HepG2 (cell line): ENCODE data around the gene STX4. TPM values are rescaled to one million over a fixed set of nuclear protein-coding genes. Genes with fewer than 3 reads are reported as not detected.

Source experiments
- DR1 ChIP-seq: sonication (generic); formaldehyde crosslinking; IDR thresholded peaks from 2 replicates; pipeline ENCODE4 v1.8.0; 2021; ENCODE audit warnings: mild to moderate bottlenecking, missing genetic modification reagents, inconsistent platforms
- ETV5 ChIP-seq: IDR thresholded peaks from 2 replicates; pipeline ENCODE4 v1.6.1; 2018; ENCODE audit warnings: missing biosample characterization, missing genetic modification reagents, inconsistent platforms, borderline replicate concordance
- FOXA1 ChIP-seq, 2 experiments: fragments of 450-650 bp in 1 of 2; sonication (generic) in 1 of 2; formaldehyde crosslinking in 1 of 2; IDR thresholded peaks; 2 replicates each; pipeline versions ENCODE4 v1.4.0 to v1.6.1; 2016 to 2020; ENCODE audit warnings: missing genetic modification reagents in 1 of 2
- HMG20A ChIP-seq: IDR thresholded peaks from 2 replicates; pipeline ENCODE4 v1.6.1; 2016; ENCODE audit warnings: borderline replicate concordance
- ISL2 ChIP-seq: sonication (generic); formaldehyde crosslinking; IDR thresholded peaks from 2 replicates; pipeline ENCODE4 v1.5.0; 2020; ENCODE audit warnings: missing genetic modification reagents
- LCORL ChIP-seq, 2 experiments: fragments of 450-650 bp in 1 of 2; sonication (generic) in 1 of 2; formaldehyde crosslinking in 1 of 2; IDR thresholded peaks; 2 replicates each; pipeline versions ENCODE4 v1.5.0 to v1.6.1; 2017 to 2020; ENCODE audit warnings: antibody characterized with exemption in 1 of 2, missing genetic modification reagents in 1 of 2
- PHF21A ChIP-seq: sonication (generic); formaldehyde crosslinking; IDR thresholded peaks from 2 replicates; pipeline ENCODE4 v1.5.0; 2020; ENCODE audit warnings: mild to moderate bottlenecking, missing genetic modification reagents
- RARA ChIP-seq: IDR thresholded peaks from 2 replicates; pipeline ENCODE4 v1.6.1; 2016; ENCODE audit warnings: missing genetic modification reagents, missing compliant biosample characterization
- REL ChIP-seq: sonication (generic); formaldehyde crosslinking; conservative IDR thresholded peaks from 2 replicates; pipeline ENCODE4 v1.8.0; 2022; ENCODE audit warnings: mild to moderate bottlenecking, missing genetic modification reagents, moderate library complexity
- TMF1 ChIP-seq: sonication (generic); formaldehyde crosslinking; IDR thresholded peaks from 2 replicates; pipeline ENCODE4 v1.8.1; 2022; ENCODE audit warnings: low read depth, missing genetic modification reagents
- XBP1 ChIP-seq: sonication (generic); formaldehyde crosslinking; IDR thresholded peaks from 2 replicates; pipeline ENCODE4 v1.5.0; 2020; ENCODE audit warnings: missing genetic modification reagents
- ZBTB1 ChIP-seq: sonication (generic); formaldehyde crosslinking; IDR thresholded peaks from 2 replicates; pipeline ENCODE4 v1.4.0; 2020; ENCODE audit warnings: missing genetic modification reagents, borderline replicate concordance
- ZBTB21 ChIP-seq: sonication (generic); formaldehyde crosslinking; IDR thresholded peaks from 2 replicates; pipeline ENCODE4 v1.4.0; 2020; ENCODE audit warnings: missing genetic modification reagents
- ZFP37 ChIP-seq: sonication (generic); formaldehyde crosslinking; IDR thresholded peaks from 2 replicates; pipeline ENCODE4 v1.4.0; 2020; ENCODE audit warnings: missing genetic modification reagents, borderline replicate concordance
- ZKSCAN8 ChIP-seq: IDR thresholded peaks from 2 replicates; pipeline ENCODE4 v1.6.1; 2016; ENCODE audit warnings: borderline replicate concordance, missing genetic modification reagents, missing compliant biosample characterization
- ZNF143 ChIP-seq: sonication (generic); formaldehyde crosslinking; IDR thresholded peaks from 2 replicates; pipeline ENCODE4 v1.4.0; 2020; ENCODE audit warnings: missing genetic modification reagents
- ZNF430 ChIP-seq: sonication (generic); formaldehyde crosslinking; IDR thresholded peaks from 2 replicates; pipeline ENCODE4 v1.9.0; 2021; ENCODE audit warnings: mild to moderate bottlenecking, missing genetic modification reagents
- ZNF550 ChIP-seq: sonication (generic); formaldehyde crosslinking; IDR thresholded peaks from 2 replicates; pipeline ENCODE4 v1.4.0; 2020; ENCODE audit warnings: mild to moderate bottlenecking, missing genetic modification reagents, borderline replicate concordance
- ZNF761 ChIP-seq: sonication (generic); formaldehyde crosslinking; conservative IDR thresholded peaks from 2 replicates; pipeline ENCODE4 v1.4.0; 2020; ENCODE audit warnings: mild to moderate bottlenecking, missing genetic modification reagents
- polyA plus RNA-seq, 8 experiments: library from polyadenylated mRNA; depleted of rRNA in 3 of 8; stranded (reverse) in 7 of 8; unstranded in 1 of 8; fragments of >200 nt; fragmentation: Illumina TruSeq in 4 of 8; extraction: Trizol in 4 of 8; gene quantifications; 2 replicates each; pipeline versions ENCODE4 v1.2.1 to v1.2.3, GENCODE V29; 2011 to 2016; ENCODE audit warnings: low read depth in 4 of 8, missing spikeins in 1 of 8, mixed read lengths in 1 of 8; ENCODE audit not compliant: insufficient read depth in 1 of 8
- total RNA-seq, 5 experiments: library from RNA; depleted of rRNA; stranded (reverse); fragments of >200 nt; fragmentation: Illumina TruSeq; extraction: Trizol; gene quantifications; 2 replicates each; pipeline ENCODE4 v1.2.3, GENCODE V29; 2016; ENCODE audit warnings: low read depth in 1 of 5
- TF ChIP-seq, protein P1 (sequence below): sonication (generic); formaldehyde crosslinking; IDR thresholded peaks from 2 replicates; pipeline ENCODE4 v1.9.0; 2021; ENCODE audit warnings: missing genetic modification reagents, borderline replicate concordance
- TF ChIP-seq, protein P2 (sequence below): IDR thresholded peaks from 2 replicates; pipeline ENCODE4 v1.4.0; 2020; ENCODE audit warnings: mild to moderate bottlenecking, missing genetic modification reagents
- TF ChIP-seq, protein P3 (sequence below): IDR thresholded peaks from 2 replicates; pipeline ENCODE4 v1.6.1; 2018; ENCODE audit warnings: missing genetic modification reagents, mild to moderate bottlenecking, missing compliant biosample characterization

The STX4 gene
- total and polyA plus RNA-seq, 2 of the 13 experiments (the other 11 are each of a cell fraction or from before 2014, with no cell fraction given) = 29.2 to 34.6 TPM

DNA sequence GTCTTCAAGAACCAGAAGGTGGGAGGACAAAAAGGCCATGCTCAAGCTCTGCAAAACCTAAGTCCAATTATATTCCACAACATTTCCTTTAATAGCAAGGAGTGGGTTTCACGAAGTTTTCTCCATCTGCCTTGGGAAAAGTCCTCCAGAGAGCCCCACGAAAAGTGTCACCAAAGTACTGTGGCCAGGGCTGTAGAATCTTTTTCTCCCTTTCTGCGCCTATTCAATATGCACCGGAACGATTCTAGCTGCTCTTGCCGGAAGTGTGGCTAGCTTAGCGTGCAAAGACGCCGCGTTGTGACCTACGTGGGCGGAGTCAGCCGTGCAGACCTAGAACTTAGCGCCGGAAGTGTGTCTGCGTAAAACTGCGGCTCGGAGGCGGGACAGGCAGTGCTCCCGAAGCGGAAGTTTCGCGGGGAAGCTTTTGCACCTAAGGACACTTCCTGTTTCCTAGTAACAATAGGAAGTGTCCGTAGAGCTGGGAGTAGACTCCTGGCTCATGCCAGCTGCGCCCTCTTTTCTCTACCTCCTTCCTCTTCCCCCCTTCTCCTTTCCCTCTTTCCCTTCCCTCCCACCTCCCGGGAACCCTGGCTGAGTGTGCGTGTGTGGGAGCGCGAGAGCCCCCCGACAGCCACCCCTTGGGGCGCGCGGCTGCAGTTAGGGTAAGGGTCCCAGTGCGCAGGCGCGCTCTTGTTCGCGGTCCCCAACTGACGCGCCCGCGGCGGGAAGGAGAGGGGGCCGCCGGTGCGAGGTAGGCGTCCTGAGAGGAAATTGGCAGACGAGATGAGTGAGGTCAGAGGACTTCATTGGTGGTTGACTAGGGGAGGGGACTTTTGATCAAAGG is 40.8 kb downstream of the STX4 start, which contains the start of the genes ZNF646 and ZNF668 (continued):
- TF ChIP-seq, protein P1, sequence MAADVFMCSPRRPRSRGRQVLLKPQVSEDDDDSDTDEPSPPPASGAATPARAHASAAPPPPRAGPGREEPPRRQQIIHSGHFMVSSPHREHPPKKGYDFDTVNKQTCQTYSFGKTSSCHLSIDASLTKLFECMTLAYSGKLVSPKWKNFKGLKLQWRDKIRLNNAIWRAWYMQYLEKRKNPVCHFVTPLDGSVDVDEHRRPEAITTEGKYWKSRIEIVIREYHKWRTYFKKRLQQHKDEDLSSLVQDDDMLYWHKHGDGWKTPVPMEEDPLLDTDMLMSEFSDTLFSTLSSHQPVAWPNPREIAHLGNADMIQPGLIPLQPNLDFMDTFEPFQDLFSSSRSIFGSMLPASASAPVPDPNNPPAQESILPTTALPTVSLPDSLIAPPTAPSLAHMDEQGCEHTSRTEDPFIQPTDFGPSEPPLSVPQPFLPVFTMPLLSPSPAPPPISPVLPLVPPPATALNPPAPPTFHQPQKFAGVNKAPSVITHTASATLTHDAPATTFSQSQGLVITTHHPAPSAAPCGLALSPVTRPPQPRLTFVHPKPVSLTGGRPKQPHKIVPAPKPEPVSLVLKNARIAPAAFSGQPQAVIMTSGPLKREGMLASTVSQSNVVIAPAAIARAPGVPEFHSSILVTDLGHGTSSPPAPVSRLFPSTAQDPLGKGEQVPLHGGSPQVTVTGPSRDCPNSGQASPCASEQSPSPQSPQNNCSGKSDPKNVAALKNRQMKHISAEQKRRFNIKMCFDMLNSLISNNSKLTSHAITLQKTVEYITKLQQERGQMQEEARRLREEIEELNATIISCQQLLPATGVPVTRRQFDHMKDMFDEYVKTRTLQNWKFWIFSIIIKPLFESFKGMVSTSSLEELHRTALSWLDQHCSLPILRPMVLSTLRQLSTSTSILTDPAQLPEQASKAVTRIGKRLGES (CRISPR knock-in tag) = no peak
- TF ChIP-seq FOXA1 (IDR thresholded peaks at IDR 0.05) (no peak), FOXA1 (CRISPR knock-in tag; IDR thresholded peaks at IDR 0.05) (peak; percentile 59), ZBTB1 (CRISPR knock-in tag) (no peak), ZBTB21 (CRISPR knock-in tag) (peak; percentile 81), ZNF550 (CRISPR knock-in tag) (no peak), ZKSCAN8 (CRISPR knock-in tag) (peak; percentile 96), PHF21A (peak; percentile 85; the same call in 1 of the 2 replicates), ZFP37 (CRISPR knock-in tag) (peak; percentile 65; the same call in 1 of the 2 replicates), DR1 (peak; percentile 68), ETV5 (CRISPR knock-in tag) (peak; percentile 95), ZNF143 (peak; percentile 79), ZNF430 (CRISPR knock-in tag) (peak; percentile 31), LCORL (IDR thresholded peaks at IDR 0.05) (no peak), LCORL (CRISPR knock-in tag; IDR thresholded peaks at IDR 0.05) (no peak), TMF1 (CRISPR knock-in tag) (peak; percentile 85), HMG20A (CRISPR knock-in tag) (0 out of 2 replicates have a peak, but pooled peaks have one; percentile 31), REL (peak; percentile 79), ZNF761 (CRISPR knock-in tag) (no peak; the same call in 1 of the 2 replicates), ISL2 (CRISPR knock-in tag) (peak; percentile 65; the same call in 1 of the 2 replicates), RARA (CRISPR knock-in tag) (peak; percentile 37; the same call in 1 of the 2 replicates), XBP1 (CRISPR knock-in tag) (no peak; the same call in 1 of the 2 replicates)
- TF ChIP-seq, protein P2, sequence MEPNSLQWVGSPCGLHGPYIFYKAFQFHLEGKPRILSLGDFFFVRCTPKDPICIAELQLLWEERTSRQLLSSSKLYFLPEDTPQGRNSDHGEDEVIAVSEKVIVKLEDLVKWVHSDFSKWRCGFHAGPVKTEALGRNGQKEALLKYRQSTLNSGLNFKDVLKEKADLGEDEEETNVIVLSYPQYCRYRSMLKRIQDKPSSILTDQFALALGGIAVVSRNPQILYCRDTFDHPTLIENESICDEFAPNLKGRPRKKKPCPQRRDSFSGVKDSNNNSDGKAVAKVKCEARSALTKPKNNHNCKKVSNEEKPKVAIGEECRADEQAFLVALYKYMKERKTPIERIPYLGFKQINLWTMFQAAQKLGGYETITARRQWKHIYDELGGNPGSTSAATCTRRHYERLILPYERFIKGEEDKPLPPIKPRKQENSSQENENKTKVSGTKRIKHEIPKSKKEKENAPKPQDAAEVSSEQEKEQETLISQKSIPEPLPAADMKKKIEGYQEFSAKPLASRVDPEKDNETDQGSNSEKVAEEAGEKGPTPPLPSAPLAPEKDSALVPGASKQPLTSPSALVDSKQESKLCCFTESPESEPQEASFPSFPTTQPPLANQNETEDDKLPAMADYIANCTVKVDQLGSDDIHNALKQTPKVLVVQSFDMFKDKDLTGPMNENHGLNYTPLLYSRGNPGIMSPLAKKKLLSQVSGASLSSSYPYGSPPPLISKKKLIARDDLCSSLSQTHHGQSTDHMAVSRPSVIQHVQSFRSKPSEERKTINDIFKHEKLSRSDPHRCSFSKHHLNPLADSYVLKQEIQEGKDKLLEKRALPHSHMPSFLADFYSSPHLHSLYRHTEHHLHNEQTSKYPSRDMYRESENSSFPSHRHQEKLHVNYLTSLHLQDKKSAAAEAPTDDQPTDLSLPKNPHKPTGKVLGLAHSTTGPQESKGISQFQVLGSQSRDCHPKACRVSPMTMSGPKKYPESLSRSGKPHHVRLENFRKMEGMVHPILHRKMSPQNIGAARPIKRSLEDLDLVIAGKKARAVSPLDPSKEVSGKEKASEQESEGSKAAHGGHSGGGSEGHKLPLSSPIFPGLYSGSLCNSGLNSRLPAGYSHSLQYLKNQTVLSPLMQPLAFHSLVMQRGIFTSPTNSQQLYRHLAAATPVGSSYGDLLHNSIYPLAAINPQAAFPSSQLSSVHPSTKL (CRISPR knock-in tag) = peak; percentile 47
- TF ChIP-seq, protein P3, sequence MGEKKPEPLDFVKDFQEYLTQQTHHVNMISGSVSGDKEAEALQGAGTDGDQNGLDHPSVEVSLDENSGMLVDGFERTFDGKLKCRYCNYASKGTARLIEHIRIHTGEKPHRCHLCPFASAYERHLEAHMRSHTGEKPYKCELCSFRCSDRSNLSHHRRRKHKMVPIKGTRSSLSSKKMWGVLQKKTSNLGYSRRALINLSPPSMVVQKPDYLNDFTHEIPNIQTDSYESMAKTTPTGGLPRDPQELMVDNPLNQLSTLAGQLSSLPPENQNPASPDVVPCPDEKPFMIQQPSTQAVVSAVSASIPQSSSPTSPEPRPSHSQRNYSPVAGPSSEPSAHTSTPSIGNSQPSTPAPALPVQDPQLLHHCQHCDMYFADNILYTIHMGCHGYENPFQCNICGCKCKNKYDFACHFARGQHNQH (CRISPR knock-in tag) = peak; percentile 68
